Measurements from ENCODE around the gene ILF2.
A peak's percentile ranks its signal among the peaks of the same experiment; 100 is the strongest.

- no peak for TF ChIP-seq EZH2 (IDR thresholded peaks at IDR 0.05)
- peak; percentile 14; the same call in 1 of the 2 replicates for TF ChIP-seq POLR2AphosphoS5 (IDR thresholded peaks at IDR 0.05; ENCODE audit: borderline replicate concordance, low read depth, low read length)
- no peak for TF ChIP-seq FOXP2 (optimal IDR thresholded peaks at IDR 0.05; ENCODE audit: control extremely low read depth, extremely low read length, insufficient read depth)
These were observed 23.5 kb downstream of the ILF2 start for GRCh38 chr1:153647346-153647714.

Data from SK-N-MC (cell line).